ENCODE measurements around the gene TRABD2B.
"Not testable (repeated sequence)": the region's sequence is repeated elsewhere in the genome, so short reads cannot be mapped to it uniquely, and the experiment has no call there.

The TRABD2B gene

GRCh38 chr1:47963568-47964358 lies 33.4 kb downstream of the TRABD2B start:
- no peak for DNase-seq

DNA sequence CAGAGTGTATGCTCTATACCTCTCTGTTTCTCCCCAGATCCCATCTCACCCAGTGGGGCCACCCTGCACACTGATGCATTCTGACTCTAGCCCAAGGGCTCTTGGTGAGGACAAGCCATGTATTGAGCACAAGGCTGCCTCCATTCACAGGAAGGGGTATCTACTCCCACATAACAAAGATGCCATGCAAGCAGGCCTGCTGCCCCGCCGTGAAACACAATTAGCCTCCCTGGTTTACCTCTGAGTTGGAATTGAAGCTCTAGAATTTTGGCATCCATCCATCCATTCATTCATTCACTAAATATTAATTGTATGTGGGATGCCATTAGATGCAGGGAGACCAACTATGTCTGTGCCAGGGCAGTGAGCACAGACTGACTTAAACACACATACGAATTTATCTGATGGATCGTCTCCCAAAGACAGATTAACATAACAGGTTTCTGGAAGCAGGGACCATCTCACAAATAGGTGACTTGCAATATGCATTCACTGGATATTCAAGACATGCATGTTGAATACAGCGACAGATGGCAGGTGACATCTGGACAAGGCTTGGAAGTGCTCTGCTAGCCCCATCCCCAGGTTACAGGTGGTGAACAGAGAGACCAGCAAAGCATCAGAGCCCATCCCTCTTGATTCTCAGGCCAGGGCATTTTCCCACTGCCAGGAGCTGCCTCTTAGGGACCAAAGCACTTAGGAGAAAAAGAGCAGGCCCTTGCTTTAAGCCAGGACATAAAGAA lies 34.3 kb downstream of the TRABD2B start:
- no peak for DNase-seq

- not testable (repeated sequence) for DNase-seq
Observed at GRCh38 chr1:47961835-47962234, 35.4 kb downstream of the TRABD2B start.

GRCh38 chr1:47956491-47956890 lies 40.7 kb downstream of the TRABD2B start:
- not testable (repeated sequence) for DNase-seq

DNA sequence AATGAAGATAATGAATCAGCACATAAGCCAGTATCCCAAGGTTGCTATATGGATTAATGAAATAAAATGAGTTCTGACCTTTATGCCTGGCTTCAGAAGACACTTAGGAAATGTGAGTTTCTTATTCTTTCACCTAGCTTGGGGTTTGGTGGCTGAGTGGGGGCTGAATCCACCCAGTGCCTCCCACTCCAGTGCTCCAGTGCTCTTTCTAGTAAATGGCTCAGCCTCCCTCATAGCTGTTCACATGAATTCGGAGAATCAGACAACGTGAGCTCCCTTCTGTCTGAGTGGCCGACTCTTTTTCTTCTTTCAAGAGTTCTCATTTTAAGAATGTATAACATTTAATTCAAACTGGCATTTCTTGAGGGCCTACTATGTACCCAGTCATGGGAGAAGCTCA lies 43.5 kb downstream of the TRABD2B start:
- DNase-seq = no peak

GRCh38 chr1:47951545-47952235 lies 45.5 kb downstream of the TRABD2B start:
- DNase-seq = no peak

DNA sequence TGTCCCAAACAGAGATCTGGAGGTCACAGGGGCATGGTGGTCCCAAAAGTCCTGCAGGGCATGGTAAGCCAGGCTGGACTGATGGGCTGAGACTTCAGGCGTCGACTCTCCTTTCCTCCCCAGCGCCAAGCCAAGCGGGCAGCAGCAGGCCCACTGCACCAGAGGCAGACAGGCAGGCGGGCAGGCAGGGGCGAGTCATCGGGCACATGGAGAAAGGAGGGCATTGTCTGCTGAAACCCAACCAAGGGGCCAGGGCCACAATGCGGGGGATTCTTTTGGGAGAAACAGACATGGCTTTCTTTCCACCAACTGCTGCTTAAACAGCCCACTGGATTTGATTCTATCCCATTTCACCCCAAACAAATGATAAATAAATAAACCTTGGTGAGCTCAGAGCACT lies 46.2 kb downstream of the TRABD2B start:
- no peak for DNase-seq

DNA sequence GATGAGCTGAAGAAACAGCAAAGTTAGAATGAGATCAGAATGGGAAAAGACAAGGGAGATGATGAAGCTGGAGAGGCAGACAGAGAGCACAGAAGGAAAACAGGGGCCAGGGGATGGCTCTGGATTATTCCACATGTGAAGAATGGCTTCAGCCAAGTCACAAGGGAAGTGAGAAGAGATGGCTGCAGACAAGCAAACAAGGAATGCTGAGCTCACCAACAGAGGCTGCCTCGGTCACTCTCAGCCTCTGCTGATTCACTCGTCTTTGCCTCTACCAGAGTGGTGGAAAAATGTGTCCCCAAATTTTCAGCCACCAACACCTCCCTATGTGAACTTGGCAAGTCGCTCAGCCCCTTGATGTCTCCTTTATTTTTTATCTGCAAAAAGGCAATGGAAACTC lies 46.7 kb downstream of the TRABD2B start:
- no peak for DNase-seq

DNA sequence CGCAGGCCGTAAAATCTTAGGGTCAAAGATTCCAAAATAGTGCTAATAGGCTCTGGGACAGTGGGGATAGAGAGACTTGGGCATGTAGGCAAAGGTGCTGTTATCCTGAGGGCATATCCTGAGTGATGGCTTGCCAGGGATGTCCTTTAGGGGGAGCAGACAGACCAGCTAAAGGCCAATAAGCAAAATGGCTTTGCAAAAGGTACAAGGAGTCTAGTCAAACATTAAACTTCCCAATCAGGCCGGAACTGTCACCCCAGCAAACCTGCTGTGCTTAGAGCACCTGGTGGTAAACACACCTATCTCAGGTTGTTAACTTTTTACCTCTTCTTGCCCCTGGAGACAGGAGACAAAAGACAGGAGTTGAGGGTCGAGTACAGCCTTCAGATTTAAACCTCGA lies 49.1 kb downstream of the TRABD2B start:
- DNase-seq = no peak

DNA sequence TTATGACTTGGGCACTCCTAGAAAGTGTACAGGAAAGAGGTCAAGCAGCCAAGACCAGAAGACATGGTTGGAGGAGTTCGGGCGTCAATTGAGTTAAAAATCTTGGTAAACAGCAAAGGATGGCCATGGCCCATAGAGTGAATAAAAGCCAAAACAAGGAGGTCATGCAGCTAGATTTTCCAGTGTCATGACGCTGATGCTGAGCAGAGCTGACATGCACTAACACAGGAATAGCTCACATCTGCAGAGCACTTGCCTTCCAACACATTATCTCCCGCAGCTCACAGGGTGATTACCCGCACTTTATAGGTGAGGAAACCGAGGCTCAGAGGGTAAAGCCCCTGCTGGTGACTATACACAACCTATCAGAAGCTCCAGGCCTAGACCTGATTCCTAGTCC lies 49.7 kb downstream of the TRABD2B start:
- DNase-seq = no peak

DNA sequence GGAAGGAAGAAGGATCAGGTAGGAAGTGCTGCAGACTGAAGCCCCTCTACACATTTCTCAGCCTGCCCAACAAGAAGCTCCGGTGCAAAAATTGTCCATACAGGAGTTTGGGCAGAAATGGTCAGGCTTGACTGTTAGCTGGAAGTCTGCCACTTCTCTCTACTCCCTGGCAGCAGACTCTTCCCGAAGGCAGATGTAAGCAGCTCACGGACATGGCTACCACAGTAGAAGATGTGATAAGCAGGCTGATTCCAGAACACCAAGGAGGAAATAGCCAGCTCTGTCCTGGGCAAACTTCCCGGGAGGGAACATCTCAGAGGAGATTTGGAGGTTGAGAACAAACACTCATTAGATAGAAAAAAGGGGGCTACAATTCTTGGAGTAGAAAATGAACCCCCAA lies 52.6 kb downstream of the TRABD2B start:
- no peak for DNase-seq

DNA sequence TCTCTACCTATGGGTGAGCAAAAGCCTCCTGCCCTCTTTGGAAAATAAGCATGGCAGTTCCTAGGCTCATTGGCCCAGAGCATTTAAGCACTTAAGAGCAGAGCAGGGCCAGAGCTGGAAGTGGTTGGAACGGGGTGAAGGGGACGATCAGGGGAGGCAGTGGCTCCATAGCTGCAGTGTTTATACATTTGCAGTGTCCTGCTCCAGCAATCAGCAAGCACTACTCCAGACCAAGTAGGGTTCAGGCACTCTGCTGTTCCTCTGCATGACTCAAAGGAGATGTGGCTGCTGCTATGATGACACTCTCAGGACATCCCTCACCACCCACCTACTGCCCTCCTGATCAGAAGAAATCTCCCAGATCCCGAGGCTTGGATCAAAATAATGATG lies 55.0 kb downstream of the TRABD2B start:
- no peak for DNase-seq

DNA sequence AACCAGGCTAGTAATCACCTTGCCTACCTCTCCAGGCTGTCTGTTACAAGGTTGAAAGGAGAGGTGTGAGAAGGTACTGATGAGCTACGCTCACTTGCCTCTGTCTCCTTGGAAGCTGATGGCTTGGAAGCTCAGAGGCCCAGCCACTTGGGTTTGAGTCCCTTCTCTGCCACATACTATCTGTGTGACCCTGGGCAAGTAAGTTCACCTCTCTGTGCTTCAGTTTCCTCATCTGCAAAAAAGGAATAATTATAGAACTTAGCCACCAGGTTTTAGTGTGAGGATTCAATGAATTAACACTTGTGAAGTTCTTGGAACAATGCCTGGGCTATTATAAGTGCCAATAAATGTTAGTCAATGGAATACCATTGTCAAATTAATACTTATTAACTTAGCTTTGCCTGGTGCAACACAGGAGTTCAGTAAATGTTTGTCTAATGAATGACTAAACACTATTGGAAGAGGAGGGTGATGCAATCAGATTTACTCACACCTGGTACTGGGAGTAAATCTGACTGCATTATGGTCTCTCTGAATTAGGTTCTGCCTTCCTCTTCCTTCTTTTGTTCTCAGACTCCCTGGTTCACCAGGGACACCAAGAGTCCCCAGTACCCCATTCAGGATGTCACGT lies 55.5 kb downstream of the TRABD2B start:
- DNase-seq = no peak

DNA sequence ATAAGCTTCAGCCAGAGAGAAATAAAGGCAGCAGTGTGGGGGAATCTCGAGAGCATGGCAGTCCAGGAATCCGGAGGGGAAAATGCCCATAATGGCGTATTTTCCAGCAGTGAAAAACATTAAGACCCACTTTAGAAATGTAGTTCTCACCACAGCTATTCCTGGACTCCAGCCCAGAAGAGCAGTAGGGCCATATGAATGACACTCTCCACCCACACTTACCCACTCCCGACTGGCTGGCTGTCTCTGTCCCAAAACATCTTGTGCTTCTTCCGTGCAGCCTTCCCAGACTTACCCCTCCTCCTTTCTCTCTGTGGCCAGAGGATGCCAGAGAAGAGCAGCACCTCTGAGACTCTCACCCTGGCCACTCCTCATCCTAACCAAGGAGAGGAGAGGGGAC lies 56.4 kb downstream of the TRABD2B start:
- DNase-seq = no peak

GRCh38 chr1:47940326-47940725 lies 56.9 kb downstream of the TRABD2B start:
- no peak for DNase-seq

- DNase-seq = no peak
Observed at GRCh38 chr1:47938520-47938919, 58.7 kb downstream of the TRABD2B start.

- no peak for DNase-seq
Observed at GRCh38 chr1:47937586-47938254, 59.5 kb downstream of the TRABD2B start.

GRCh38 chr1:47936916-47937551 lies 60.2 kb downstream of the TRABD2B start:
- DNase-seq = no peak

- no peak for DNase-seq
Observed at GRCh38 chr1:47935856-47936255, 61.3 kb downstream of the TRABD2B start.

DNA sequence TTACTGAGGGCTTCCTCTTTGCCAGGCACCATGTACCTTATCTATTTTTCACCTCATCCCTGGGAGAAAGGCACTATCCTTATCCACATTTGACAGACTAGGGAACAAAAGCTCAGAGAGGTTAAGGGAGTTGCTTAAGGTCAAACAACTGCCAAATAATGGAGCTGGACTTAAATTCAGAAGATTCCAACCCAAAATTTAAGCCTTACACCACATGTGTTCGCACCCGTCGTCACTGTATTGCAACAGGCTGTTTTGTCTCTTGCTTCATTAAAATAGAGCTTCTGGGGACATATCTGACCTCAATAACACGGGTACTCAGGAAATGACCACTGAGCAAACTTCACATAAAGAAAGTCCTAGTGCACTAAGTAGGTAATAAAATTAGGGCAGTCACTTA lies 62.0 kb downstream of the TRABD2B start:
- DNase-seq = no peak

DNA sequence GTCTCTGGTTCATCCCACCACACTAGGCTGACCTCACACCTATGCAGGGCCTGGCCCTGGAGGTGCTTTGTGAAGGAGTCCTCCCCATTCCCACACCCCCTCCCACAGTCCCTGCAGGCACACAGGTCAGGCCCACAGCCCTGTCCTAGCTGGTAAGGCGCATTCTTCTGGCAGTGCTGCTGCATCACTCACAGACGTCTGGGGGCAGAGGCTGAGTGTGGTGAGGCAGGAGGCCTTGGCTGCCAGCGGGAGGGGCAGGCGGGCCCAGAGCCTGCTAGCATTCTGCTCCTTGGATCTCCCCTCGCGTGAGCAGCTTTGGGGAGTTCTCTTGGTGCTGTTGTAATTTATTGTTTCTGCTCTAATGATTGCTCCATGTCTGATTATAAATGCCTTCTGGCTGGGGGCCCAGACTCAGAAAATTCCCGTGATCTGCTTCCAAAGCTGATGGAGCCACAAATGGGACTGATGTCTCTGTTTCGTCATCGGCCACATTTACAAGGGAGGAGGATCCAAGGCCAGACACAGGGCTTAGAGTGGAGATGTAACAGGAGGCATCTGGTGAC lies 62.9 kb downstream of the TRABD2B start:
- DNase-seq = no peak

- no peak for DNase-seq
Observed at GRCh38 chr1:47932743-47933142, 64.4 kb downstream of the TRABD2B start.

Measured in stimulated activated CD4-positive, alpha-beta T cell treated with anti-CD3 and anti-CD28 coated beads, Interleukin-1b, Interleukin-23, amount 100 ng/mL, for 48 hours (primary cell).